Ureter (tissue), 1 donor: ENCODE measurements around the gene MAPK13. TPM values are rescaled to one million over a fixed set of nuclear protein-coding genes. Genes with fewer than 3 reads are reported as not detected.

Source experiments
- DNase-seq: peaks from one replicate; pipeline ENCODE4 v3.0.0-alpha.2; 2020; ENCODE audit warnings: low spot score
- total RNA-seq: library from RNA; stranded (reverse); gene quantifications from one replicate; pipeline ENCODE4 v1.2.4, GENCODE V29; 2023
- donor health status: DM: yes; HTN: yes; CAD: no.

MAPK13 gene
- total RNA-seq, 1 donor from 2014 or later = 70.3 TPM

DNA sequence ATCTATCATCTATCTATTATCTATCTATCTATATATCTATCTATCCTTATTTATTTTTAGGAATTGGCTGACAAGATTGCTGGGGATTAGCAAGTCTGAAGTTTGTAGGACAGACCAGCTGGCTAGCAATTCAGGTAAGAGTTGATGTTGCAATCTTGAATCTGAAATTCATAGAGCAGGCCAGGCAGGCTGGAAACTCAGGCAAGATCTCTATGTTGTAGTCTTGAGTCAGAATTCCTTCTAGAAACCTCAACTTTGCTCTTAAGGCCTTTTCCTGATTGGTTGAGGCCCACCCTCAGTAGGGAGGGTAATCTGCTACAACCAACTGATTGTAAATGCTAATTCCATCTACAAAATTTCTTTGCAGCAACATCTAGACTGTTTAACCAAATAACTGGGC is 19.2 kb downstream of the MAPK13 start:
- DNase-seq = no peak

DNA sequence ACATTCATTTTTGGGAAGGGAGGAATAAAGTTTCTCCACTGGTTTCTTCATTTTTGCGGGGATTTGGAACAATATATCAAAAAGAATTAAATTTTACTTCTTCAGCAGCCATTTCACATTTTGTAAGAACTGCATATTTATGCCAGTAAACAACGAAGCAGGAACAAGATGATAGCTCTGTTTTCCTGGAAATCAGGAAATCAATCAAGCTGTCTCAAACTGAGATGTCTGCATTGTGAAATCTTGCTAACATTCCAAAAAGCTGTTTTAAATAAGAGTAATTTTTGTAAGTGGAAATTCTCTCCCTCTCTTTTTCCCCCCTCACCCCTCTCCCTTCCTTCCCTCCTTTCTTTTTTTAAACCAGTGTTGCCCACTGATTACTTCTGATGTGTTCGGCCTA is 20.0 kb downstream of the MAPK13 start:
- no peak for DNase-seq

DNA sequence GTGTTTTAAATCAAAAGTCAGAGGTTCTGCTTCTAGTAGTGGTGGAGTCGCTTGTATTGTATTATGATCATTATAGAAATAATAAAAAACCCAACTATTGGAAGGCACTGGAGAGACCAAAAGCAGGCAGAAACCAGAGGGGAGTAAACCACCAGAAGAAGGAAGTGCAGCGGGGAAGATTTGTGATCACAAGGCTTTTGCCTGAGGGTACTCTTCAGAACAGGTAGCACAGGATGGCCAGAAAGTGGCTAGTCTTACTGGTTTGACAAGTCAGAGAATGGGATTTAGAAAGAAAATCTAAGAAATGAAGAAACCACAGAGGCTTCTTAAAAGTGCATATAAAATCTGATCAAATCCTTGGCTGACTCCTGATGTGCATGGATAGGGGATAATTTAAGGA is 24.0 kb downstream of the MAPK13 start:
- DNase-seq = no peak

DNA sequence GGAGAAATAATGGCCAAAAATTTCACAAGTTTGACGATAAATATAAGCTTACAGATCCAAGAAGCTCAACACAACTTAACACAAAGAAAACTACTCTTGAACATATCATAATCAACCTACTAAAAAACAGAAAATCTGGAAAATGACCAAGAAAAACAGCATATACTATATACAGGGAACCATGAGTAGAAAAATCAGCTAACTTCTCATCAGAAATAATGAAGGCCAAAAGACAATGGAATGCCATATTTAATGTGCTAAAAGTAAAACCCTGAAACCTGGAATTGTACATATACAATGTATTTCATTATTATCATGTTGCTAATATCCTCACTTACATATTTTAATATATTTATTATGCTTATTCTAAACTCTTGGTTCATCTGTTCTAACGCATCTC is 25.3 kb downstream of the MAPK13 start:
- DNase-seq = no peak

DNA sequence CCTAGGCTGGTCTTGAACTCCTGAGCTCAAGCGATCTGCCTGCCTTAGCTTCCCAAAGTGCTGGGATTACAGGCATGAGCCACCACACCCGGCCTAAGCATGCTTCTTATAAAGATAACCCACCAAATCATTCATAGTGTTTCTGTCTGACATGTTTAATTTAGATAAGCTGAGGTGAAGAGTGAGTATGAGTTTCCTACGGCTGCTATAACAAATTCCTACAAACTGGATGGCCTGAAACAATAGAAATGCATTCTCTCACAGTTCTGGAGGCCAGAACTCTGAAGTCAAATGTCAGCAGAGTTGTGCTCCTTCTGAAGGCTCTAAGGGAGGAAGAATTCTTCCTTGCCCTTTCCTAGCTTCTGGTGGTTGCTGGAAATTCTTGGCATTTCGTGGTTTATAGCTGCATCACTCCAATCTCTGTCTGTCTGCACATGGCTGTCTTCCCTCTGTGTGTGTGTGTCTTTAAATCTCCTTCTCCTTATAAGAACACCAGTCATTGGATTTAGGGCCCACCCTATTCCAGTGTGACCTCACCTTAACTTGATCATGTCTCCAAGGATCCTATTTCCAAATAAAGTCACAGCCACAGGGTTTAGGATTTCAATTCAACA is 29.9 kb downstream of the MAPK13 start:
- DNase-seq = no peak

DNA sequence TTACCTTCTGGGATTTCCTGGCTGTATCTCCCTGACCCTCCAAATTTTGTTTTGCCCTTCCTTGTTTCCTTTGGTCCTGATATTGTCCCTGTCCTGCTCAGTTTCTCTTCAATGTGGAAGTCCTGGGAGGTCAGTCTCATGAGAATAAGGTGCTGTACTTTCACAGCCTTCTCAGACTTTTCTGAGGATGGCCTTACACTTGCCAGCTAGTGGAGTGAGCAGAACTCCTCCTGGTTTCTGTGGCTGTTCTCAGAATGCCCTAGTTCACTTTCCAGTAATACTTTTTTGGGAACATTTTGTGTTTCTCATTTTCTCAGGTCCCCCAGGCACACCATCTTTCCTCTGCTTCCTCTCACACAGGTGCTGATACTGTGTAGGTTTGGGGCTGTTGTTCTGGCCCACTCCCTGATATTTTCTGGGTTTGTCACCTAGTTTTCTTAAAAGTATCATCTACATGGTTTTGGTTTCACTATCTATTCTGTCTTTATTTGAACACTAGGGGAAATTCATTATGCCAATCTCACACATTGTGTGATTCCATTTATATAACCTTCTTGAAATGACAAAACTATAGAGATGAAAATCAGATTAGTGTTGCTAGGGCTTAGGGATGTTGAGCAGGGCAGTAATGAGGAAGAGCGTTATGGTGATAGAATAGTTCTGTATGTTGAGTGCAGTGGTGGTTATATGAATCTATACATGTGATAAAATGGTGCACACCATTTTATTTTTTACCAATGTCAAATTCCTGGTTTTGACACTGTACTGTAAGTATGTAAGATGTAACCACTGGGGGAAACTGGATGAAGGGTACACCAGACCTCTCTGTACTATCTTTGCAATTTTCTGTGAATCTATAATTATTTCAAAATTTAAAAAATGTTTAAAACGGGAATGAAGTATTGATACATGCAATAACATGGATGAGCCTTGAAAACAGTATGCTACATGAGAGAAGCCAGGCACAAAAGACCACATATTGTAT is 39.0 kb downstream of the MAPK13 start:
- DNase-seq = no peak

DNA sequence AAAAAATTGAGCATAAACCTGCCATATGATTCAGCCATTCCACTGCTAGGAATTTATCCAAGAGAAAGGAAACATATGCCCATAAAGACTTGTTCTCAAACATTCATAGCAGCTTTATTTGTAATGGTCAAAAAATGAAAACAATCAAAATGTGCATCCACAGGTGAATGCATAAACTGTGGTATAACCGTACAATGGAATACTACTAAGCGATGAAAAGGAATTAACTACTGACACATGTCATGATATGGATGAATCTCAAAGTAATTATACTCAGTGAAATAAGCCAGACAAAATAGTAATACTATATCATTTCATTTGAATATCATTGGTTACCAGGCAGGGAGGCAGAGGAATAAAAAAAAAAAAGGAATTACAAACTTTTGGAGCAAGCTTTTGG is 40.4 kb downstream of the MAPK13 start:
- DNase-seq = no peak

DNA sequence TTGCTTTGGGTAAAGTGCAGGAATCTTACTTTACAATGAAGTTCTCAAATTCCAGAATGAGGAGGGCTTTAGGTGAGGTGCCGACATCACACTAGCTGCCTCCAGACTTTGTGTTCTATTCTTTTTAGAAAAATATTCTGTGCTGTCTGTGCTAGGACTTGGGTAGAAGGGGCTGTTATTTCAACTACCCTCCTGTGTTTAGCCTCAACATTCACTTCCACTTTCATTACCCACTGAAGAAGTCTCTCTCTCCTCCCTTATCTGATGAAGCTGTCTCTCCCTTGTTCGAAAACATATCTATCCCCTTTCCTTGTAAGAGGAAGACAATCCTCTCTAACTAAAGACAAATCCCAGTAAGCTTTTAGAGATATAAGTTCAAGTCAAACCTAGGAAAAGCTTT is 41.3 kb downstream of the MAPK13 start:
- no peak for DNase-seq

DNA sequence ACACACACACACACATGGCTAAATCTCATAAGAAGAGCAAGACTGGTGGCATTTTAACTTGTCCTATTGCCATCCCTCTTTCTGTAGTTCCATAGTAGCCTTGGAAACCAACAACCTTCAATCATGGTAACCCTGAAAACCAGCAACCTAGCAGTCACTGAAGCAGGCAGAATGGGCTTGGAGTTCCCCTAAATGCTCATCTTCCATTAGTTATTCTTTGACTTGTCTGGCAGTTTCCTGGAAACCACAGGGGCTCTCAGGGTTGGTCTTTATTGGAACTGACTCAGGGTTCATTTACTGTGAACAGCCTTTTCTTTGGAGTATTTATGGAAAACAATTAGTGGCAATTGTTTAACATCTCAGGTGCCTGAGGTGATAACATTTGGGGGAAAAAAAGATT is 46.9 kb downstream of the MAPK13 start:
- no peak for DNase-seq

DNA sequence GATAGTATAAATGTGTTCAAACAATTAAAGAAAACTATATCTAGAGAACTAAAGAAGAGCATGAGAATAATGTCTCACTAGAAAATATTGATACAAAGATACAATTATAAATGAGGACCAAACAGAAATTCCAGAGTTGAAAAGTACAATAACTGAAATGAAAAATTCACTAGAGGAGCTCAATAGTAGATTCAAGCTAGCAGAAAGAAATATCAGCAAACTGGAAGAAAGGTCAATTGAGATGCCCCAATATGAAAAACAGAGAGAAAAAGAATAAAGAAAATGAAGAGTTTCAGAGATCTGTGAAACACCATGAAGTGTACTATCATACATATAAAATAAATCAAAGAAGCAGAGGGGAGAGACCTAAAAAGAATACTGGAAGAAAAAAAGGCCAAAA is 48.2 kb downstream of the MAPK13 start:
- no peak for DNase-seq

DNA sequence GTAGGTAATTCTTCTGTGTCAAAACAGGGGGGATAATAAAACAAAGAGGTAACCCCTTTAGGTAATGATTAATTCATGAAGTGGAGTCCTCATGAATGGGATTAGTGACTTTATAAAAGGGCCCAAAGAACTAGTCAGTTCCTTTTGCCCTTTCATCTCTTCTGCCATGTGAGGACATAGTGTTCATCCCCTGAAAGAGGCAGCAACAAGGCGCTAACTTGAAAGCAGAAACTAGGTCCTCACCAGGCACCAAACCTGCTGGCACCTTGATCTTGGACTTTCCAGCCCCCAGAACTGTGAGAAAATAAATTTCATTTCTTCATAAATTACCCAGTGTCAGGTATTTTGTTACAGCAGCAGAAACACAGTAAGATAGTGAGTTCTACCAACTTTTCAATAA is 49.8 kb downstream of the MAPK13 start:
- no peak for DNase-seq

DNA sequence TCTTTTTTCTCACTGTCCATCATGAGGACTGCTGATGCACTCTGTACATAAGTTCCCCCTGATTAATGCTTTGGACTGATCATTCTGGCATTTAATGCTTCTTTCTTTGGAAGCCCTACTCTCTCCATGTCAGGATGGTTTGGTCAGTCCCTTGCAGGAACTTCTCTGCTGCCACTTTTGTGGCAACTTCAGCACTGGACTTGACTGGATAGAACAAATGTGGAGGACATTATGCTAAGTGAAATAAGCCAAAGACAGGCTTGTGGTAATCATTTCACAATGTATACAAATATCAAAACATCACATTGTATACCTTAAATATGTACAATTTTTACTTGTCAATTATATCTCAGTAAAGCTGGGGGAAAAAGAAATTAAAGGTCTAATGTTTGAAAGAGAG is 54.0 kb downstream of the MAPK13 start:
- DNase-seq = no peak

DNA sequence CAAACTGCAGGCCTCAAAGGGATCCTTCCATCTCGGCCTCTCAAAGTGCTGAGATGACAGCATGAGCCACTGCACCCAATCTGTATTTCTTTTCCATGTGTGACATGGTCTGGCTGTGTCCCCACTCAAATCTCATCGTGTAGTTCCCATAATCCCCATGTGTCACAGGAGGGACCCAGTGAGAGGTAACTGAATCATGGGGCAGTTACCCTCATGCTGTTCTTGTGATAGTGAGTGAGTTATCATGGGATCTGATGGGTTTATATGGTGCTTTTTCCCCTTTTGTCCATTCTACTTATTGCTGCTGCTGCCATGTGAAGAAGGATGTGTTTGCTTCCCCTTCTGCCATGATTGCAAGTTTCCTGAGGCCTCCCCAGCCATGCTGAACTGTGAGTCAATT is 55.9 kb downstream of the MAPK13 start:
- DNase-seq = no peak

DNA sequence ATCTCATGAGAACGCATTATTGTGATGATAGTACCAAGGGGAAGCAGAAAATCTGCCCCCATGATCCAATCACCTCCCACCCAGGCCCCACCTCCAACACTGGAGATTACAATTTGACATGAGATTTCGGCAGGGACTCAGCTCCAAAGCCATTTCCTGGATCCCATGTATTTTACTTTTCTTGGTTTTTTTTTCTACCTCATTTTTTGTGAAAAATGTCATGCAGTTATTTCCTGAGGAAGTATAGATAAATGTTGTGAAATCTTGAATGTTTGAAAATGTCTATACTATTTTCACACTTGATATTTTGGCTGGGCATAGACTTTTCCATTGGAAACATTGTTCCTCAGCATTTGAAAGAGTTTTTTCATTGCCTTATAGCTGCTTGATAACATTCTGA is 57.1 kb downstream of the MAPK13 start:
- no peak for DNase-seq

Other genes starting within 250 kb of the MAPK13 start
- 72.9 TPM for gene SRPK1, start 209.4 kb upstream of the MAPK13 start, total RNA-seq
- 0.18 TPM for gene SLC26A8, start 105.9 kb upstream of the MAPK13 start, total RNA-seq
- gene MAPK14, start 102.7 kb upstream of the MAPK13 start, total RNA-seq = 56.0 TPM
- gene BRPF3, start 66.2 kb downstream of the MAPK13 start, total RNA-seq = 31.7 TPM
- 0.21 TPM for gene PNPLA1, start 139.5 kb downstream of the MAPK13 start, total RNA-seq
- not detected for gene BNIP5, start 206.4 kb downstream of the MAPK13 start, total RNA-seq